ENCODE data around the gene NUDT17.

The NUDT17 gene

GRCh38 chr1:145891143-145891542, 45.7 kb downstream of the NUDT17 start:
- no peak for DNase-seq (ENCODE audit: low spot score)

- peak; percentile 95 for DNase-seq (ENCODE audit: low spot score)
Measured at GRCh38 chr1:145891587-145892485, 46.4 kb downstream of the NUDT17 start.

- no peak for DNase-seq (ENCODE audit: low spot score)
Measured at GRCh38 chr1:145892486-145893087, 47.2 kb downstream of the NUDT17 start.

- DNase-seq (ENCODE audit: low spot score) = no peak
Measured at GRCh38 chr1:145893306-145894055, 48.1 kb downstream of the NUDT17 start.

- DNase-seq (ENCODE audit: low spot score) = no peak
Measured at GRCh38 chr1:145895471-145895870, 50.0 kb downstream of the NUDT17 start.

- no peak for DNase-seq (ENCODE audit: low spot score)
Measured at GRCh38 chr1:145897969-145898368, 52.5 kb downstream of the NUDT17 start.

Measured in pons (tissue), 1 donor.